Measurements from ENCODE around the gene TRMO. TPM values are rescaled to one million over a fixed set of nuclear protein-coding genes. Genes with fewer than 3 reads are reported as not detected.
"Not testable (repeated sequence)": the region's sequence is repeated elsewhere in the genome, so short reads cannot be mapped to it uniquely, and the experiment has no call there.

Gene TRMO
- total and polyA plus RNA-seq, 9 of the 15 experiments (the other 6 are each of a cell fraction or from before 2014, with no cell fraction given): 5.6 to 22.4 (median 16.2) TPM

DNA sequence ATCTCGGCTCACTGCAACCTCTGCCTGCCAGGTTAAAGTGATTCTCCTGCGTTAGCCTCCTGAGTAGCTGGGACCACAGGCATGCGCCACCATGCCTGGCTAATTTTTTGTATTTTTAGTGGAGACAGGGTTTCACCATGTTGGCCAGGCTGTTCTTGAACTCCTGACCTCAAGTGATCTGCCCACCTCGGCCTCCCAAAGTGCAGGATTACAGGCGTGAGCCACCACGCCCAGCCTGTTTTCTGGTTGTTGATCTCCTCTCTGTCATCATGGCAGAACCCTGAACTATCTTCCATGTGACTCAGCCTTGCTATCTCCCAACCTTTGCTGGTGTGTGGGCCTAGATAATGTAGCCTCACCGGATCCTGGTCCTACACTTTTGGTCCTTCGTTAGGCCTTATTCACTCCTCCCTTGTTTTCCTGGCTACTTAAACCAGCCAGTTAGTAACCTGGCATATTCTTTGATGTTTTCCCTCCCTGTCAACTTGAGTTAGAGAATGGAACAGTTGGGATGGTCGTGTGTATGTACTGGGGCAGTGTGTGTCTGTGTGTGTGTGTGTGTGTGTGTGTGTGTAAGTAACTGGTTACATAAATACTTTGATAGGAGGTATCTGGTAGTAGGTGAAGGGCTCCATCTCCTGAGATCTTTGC is 38.5 kb upstream of the TRMO start (continued):
- TF ChIP-seq, protein P1, sequence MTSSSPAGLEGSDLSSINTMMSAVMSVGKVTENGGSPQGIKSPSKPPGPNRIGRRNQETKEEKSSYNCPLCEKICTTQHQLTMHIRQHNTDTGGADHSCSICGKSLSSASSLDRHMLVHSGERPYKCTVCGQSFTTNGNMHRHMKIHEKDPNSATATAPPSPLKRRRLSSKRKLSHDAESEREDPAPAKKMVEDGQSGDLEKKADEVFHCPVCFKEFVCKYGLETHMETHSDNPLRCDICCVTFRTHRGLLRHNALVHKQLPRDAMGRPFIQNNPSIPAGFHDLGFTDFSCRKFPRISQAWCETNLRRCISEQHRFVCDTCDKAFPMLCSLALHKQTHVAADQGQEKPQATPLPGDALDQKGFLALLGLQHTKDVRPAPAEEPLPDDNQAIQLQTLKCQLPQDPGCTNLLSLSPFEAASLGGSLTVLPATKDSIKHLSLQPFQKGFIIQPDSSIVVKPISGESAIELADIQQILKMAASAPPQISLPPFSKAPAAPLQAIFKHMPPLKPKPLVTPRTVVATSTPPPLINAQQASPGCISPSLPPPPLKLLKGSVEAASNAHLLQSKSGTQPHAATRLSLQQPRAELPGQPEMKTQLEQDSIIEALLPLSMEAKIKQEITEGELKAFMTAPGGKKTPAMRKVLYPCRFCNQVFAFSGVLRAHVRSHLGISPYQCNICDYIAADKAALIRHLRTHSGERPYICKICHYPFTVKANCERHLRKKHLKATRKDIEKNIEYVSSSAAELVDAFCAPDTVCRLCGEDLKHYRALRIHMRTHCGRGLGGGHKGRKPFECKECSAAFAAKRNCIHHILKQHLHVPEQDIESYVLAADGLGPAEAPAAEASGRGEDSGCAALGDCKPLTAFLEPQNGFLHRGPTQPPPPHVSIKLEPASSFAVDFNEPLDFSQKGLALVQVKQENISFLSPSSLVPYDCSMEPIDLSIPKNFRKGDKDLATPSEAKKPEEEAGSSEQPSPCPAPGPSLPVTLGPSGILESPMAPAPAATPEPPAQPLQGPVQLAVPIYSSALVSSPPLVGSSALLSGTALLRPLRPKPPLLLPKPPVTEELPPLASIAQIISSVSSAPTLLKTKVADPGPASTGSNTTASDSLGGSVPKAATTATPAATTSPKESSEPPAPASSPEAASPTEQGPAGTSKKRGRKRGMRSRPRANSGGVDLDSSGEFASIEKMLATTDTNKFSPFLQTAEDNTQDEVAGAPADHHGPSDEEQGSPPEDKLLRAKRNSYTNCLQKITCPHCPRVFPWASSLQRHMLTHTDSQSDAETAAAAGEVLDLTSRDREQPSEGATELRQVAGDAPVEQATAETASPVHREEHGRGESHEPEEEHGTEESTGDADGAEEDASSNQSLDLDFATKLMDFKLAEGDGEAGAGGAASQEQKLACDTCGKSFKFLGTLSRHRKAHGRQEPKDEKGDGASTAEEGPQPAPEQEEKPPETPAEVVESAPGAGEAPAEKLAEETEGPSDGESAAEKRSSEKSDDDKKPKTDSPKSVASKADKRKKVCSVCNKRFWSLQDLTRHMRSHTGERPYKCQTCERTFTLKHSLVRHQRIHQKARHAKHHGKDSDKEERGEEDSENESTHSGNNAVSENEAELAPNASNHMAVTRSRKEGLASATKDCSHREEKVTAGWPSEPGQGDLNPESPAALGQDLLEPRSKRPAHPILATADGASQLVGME (CRISPR knock-in tag; IDR thresholded peaks at IDR 0.05): peak; percentile 64; the same call in 1 of the 2 replicates
- TF ChIP-seq, protein P2, sequence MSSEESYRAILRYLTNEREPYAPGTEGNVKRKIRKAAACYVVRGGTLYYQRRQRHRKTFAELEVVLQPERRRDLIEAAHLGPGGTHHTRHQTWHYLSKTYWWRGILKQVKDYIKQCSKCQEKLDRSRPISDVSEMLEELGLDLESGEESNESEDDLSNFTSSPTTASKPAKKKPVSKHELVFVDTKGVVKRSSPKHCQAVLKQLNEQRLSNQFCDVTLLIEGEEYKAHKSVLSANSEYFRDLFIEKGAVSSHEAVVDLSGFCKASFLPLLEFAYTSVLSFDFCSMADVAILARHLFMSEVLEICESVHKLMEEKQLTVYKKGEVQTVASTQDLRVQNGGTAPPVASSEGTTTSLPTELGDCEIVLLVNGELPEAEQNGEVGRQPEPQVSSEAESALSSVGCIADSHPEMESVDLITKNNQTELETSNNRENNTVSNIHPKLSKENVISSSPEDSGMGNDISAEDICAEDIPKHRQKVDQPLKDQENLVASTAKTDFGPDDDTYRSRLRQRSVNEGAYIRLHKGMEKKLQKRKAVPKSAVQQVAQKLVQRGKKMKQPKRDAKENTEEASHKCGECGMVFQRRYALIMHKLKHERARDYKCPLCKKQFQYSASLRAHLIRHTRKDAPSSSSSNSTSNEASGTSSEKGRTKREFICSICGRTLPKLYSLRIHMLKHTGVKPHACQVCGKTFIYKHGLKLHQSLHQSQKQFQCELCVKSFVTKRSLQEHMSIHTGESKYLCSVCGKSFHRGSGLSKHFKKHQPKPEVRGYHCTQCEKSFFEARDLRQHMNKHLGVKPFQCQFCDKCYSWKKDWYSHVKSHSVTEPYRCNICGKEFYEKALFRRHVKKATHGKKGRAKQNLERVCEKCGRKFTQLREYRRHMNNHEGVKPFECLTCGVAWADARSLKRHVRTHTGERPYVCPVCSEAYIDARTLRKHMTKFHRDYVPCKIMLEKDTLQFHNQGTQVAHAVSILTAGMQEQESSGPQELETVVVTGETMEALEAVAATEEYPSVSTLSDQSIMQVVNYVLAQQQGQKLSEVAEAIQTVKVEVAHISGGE (CRISPR knock-in tag; IDR thresholded peaks at IDR 0.05): peak in 1 of 3 experiments; percentile 65; a peak in 2 of 6 replicates
- peak; percentile 95 for TF ChIP-seq TEAD4 (IDR thresholded peaks at IDR 0.05; ENCODE audit: low read length)
- not testable (repeated sequence) for TF ChIP-seq TEAD4 (CRISPR knock-in tag; IDR thresholded peaks at IDR 0.05; ENCODE audit: borderline replicate concordance)
- TF ChIP-seq NFIC (IDR thresholded peaks at IDR 0.05): peak; percentile 90
- TF ChIP-seq, protein P3, sequence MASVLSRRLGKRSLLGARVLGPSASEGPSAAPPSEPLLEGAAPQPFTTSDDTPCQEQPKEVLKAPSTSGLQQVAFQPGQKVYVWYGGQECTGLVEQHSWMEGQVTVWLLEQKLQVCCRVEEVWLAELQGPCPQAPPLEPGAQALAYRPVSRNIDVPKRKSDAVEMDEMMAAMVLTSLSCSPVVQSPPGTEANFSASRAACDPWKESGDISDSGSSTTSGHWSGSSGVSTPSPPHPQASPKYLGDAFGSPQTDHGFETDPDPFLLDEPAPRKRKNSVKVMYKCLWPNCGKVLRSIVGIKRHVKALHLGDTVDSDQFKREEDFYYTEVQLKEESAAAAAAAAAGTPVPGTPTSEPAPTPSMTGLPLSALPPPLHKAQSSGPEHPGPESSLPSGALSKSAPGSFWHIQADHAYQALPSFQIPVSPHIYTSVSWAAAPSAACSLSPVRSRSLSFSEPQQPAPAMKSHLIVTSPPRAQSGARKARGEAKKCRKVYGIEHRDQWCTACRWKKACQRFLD (CRISPR knock-in tag; IDR thresholded peaks at IDR 0.05): peak; percentile 95
- peak in 1 of 2 experiments; percentile 60; a peak in 3 of 4 replicates for TF ChIP-seq MAZ (CRISPR knock-in tag; conservative IDR thresholded peaks at IDR 0.05 in 1 of 2, IDR thresholded peaks at IDR 0.05 in 1 of 2)
- peak; percentile 96 for TF ChIP-seq HDAC2 (IDR thresholded peaks at IDR 0.05)
- TF ChIP-seq, protein P4, sequence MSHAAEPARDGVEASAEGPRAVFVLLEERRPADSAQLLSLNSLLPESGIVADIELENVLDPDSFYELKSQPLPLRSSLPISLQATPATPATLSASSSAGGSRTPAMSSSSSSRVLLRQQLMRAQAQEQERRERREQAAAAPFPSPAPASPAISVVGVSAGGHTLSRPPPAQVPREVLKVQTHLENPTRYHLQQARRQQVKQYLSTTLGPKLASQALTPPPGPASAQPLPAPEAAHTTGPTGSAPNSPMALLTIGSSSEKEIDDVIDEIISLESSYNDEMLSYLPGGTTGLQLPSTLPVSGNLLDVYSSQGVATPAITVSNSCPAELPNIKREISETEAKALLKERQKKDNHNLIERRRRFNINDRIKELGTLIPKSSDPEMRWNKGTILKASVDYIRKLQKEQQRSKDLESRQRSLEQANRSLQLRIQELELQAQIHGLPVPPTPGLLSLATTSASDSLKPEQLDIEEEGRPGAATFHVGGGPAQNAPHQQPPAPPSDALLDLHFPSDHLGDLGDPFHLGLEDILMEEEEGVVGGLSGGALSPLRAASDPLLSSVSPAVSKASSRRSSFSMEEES (CRISPR knock-in tag; IDR thresholded peaks at IDR 0.05): 0 out of 2 replicates have a peak, but pooled peaks have one; percentile 7
- 0 out of 4 replicates have a peak, but pooled peaks of 1 of the 2 experiments have one; percentile 54 for TF ChIP-seq SRF (CRISPR knock-in tag; IDR thresholded peaks at IDR 0.05)
- peak; percentile 87 for TF ChIP-seq MECOM (CRISPR knock-in tag; IDR thresholded peaks at IDR 0.05)
- peak; percentile 91 for TF ChIP-seq ZFX (CRISPR knock-in tag; IDR thresholded peaks at IDR 0.05)
- peak; percentile 66; the same call in 1 of the 2 replicates for TF ChIP-seq ZNF707 (CRISPR knock-in tag; conservative IDR thresholded peaks at IDR 0.05)
- TF ChIP-seq ZNF134 (CRISPR knock-in tag; conservative IDR thresholded peaks at IDR 0.05): peak; percentile 49; the same call in 1 of the 2 replicates
